Neural progenitor cell (in vitro differentiated cells): ENCODE data around the gene GABRG3. TPM values are rescaled to one million over a fixed set of nuclear protein-coding genes. Genes with fewer than 3 reads are reported as not detected.

Experiments
- DNase-seq: peaks from one replicate; pipeline ENCODE4 v3.0.0-alpha.2; 2016; ENCODE audit warnings: low spot score
- H2AFZ ChIP-seq: fragments of 200-600 bp; sonication (generic); replicated peaks from 2 replicates; pipeline ENCODE4 v1.6.1; 2016; ENCODE audit warnings: antibody characterized with exemption
- H3F3A ChIP-seq: fragments of 200-600 bp; sonication (generic); 2 replicates; pipeline ENCODE4 v1.6.1; 2016; ENCODE audit warnings: antibody characterized with exemption, low read depth
- H3K27ac ChIP-seq: fragments of 200-600 bp; sonication (generic); 2 replicates; pipeline ENCODE4 v1.5.1; 2016; ENCODE audit warnings: mild to moderate bottlenecking
- H3K27me3 ChIP-seq: fragments of 200-600 bp; sonication (generic); 2 replicates; pipeline ENCODE4 v1.6.1; 2016; ENCODE audit warnings: mild to moderate bottlenecking, moderate library complexity
- H3K36me3 ChIP-seq: fragments of 200-600 bp; sonication (generic); 2 replicates; pipeline ENCODE4 v1.5.1; 2016
- H3K4me1 ChIP-seq: fragments of 200-600 bp; sonication (generic); 2 replicates; pipeline ENCODE4 v1.6.1; 2016; ENCODE audit warnings: mixed run types
- H3K4me2 ChIP-seq: fragments of 200-600 bp; sonication (generic); 2 replicates; pipeline ENCODE4 v1.6.1; 2016
- H3K4me3 ChIP-seq: fragments of 200-600 bp; sonication (generic); 2 replicates; pipeline ENCODE4 v1.5.1; 2016
- H3K79me2 ChIP-seq: fragments of 200-600 bp; sonication (generic); 2 replicates; pipeline ENCODE4 v1.6.1; 2016; ENCODE audit warnings: low read depth
- H3K9ac ChIP-seq: fragments of 200-600 bp; sonication (generic); 2 replicates; pipeline ENCODE4 v1.6.1; 2016
- H3K9me3 ChIP-seq: fragments of 200-600 bp; sonication (generic); 2 replicates; pipeline ENCODE4 v1.5.1; 2016; ENCODE audit warnings: low read depth
- H4K20me1 ChIP-seq: fragments of 200-600 bp; sonication (generic); 2 replicates; pipeline ENCODE4 v1.6.1; 2016; ENCODE audit warnings: low read depth
- H3K27ac Mint-ChIP-seq: 3 replicates; pipeline ENCODE4 v1.8.0; 2021; ENCODE audit warnings: mixed read lengths
- H3K27me3 Mint-ChIP-seq: 2 replicates; pipeline ENCODE4 v1.8.0; 2022; ENCODE audit warnings: low read depth, mild to moderate bottlenecking, inconsistent platforms, moderate library complexity, mixed read lengths; ENCODE audit not compliant: insufficient read depth
- H3K36me3 Mint-ChIP-seq: 3 replicates; pipeline ENCODE4 v1.8.0; 2021; ENCODE audit warnings: mixed read lengths
- H3K4me1 Mint-ChIP-seq: 3 replicates; pipeline ENCODE4 v1.8.0; 2021; ENCODE audit warnings: mixed read lengths
- H3K4me3 Mint-ChIP-seq: 3 replicates; pipeline ENCODE4 v1.8.0; 2021; ENCODE audit warnings: mild to moderate bottlenecking, moderate library complexity, mixed read lengths
- H3K9me3 Mint-ChIP-seq: 3 replicates; pipeline ENCODE4 v1.8.0; 2020; ENCODE audit warnings: mixed read lengths
- EZH2 ChIP-seq: fragments of 200-600 bp; sonication (generic); IDR thresholded peaks from 2 replicates; pipeline ENCODE4 v1.6.1; 2017; ENCODE audit warnings: antibody characterized with exemption, mild to moderate bottlenecking, moderate library complexity
- EZH2phosphoT487 ChIP-seq: fragments of 200-600 bp; sonication (generic); IDR thresholded peaks from 2 replicates; pipeline ENCODE4 v1.6.1; 2017; ENCODE audit warnings: antibody characterized with exemption
- total RNA-seq: library from RNA; depleted of rRNA; stranded (reverse); fragments of >200 nt; gene quantifications from 2 replicates; pipeline ENCODE4 v1.2.3, GENCODE V29; 2015; ENCODE audit warnings: low replicate concordance
- TF ChIP-seq, protein P1 (sequence below): fragments of 200-600 bp; sonication (generic); IDR thresholded peaks from 2 replicates; pipeline ENCODE4 v1.5.1; 2017; ENCODE audit warnings: antibody characterized with exemption, mild to moderate bottlenecking

Gene GABRG3
- total RNA-seq, 1 donor from 2014 or later = 3.4 TPM

DNA sequence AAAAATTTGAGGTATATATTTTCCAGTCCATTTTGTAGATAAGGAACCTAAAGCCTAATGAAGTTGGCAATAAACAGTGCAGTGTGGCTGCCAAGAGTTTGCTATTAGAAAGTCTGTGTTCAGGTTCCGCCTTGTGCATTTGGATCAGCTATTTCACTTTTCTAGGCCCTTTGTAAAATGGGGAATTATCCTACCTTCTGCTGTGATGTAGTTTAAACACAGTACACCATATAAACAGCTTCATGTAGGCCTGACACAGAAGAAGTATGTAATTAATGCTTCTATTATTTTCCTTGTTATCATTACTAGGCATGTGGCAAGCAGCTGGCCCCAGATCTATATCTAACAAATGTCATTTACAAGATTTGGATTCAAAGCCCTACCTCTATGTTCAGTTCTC is 456.3 kb downstream of the GABRG3 start:
- no peaks in the 10 kb centered on the region for H4K20me1 ChIP-seq
- no peak overlapping the region for H3K4me2 ChIP-seq
- TF ChIP-seq EZH2phosphoT487 (no peak), EZH2 (no peak)
- TF ChIP-seq, protein P1, sequence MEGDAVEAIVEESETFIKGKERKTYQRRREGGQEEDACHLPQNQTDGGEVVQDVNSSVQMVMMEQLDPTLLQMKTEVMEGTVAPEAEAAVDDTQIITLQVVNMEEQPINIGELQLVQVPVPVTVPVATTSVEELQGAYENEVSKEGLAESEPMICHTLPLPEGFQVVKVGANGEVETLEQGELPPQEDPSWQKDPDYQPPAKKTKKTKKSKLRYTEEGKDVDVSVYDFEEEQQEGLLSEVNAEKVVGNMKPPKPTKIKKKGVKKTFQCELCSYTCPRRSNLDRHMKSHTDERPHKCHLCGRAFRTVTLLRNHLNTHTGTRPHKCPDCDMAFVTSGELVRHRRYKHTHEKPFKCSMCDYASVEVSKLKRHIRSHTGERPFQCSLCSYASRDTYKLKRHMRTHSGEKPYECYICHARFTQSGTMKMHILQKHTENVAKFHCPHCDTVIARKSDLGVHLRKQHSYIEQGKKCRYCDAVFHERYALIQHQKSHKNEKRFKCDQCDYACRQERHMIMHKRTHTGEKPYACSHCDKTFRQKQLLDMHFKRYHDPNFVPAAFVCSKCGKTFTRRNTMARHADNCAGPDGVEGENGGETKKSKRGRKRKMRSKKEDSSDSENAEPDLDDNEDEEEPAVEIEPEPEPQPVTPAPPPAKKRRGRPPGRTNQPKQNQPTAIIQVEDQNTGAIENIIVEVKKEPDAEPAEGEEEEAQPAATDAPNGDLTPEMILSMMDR = no peak
- H3K36me3 Mint-ChIP-seq = no peaks in the 10 kb centered on the region
- H3K27ac ChIP-seq = no peak overlapping the region
- H3F3A ChIP-seq = no peaks in the 10 kb centered on the region
- no peaks in the 10 kb centered on the region for H3K36me3 ChIP-seq
- H3K9ac ChIP-seq = no peak overlapping the region
- H2AFZ ChIP-seq = no peak overlapping the region
- H3K79me2 ChIP-seq = no peaks in the 10 kb centered on the region
- peaks cover 4% of the 10 kb centered on the region for H3K9me3 ChIP-seq
- no peak for DNase-seq
- H3K4me1 ChIP-seq = no peaks in the 10 kb centered on the region
- H3K4me3 Mint-ChIP-seq = no peak overlapping the region
- no peaks in the 10 kb centered on the region for H3K4me1 Mint-ChIP-seq
- H3K27me3 ChIP-seq = no peaks in the 10 kb centered on the region
- peaks cover 15% of the 10 kb centered on the region for H3K9me3 Mint-ChIP-seq
- peaks cover 2% of the 10 kb centered on the region for H3K27me3 Mint-ChIP-seq
- no peak overlapping the region for H3K4me3 ChIP-seq
- no peak overlapping the region for H3K27ac Mint-ChIP-seq

DNA sequence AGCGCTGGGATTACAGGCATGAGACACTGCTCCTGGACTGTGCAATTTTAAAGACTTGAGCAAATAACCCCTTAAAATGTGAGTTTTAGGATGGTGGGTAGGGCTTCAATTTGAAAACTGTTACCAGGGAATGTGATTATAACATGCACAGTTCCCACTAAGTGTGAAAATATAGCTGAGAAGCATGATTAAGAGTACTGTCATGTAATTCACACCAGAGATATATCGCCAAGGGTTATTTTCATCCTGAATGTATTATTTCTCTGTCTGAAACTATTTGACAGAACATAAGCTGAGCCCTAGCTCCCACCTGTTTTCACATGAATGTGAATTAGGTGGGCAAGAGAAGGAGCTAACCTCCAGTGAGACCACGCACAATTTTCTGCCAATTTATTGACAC is 457.2 kb downstream of the GABRG3 start:
- no peaks in the 10 kb centered on the region for H3K36me3 Mint-ChIP-seq

DNA sequence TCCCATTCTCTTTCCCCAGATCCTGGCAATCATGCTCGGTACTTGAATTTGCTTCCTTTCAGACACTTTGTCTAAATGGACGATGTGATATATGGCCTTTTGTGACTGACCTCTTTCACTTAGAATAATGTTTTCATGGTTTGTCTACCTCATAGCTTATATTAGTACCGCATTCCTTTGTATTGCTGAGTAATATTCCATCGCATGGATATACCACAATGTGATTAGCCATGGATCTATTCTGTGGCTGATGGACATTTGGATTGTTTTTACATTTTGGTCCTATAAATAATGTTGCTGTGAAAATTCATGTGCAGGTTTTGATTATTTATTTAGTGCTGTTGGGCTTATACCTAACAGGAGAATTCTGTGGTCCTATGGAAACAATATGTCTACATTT is 458.6 kb downstream of the GABRG3 start:
- H3K9me3 ChIP-seq = peaks cover 4% of the 10 kb centered on the region
- no peaks in the 10 kb centered on the region for H4K20me1 ChIP-seq
- H3K79me2 ChIP-seq = no peaks in the 10 kb centered on the region
- Mint-ChIP-seq H3K9me3 (peaks cover 20% of the 10 kb centered on the region), H3K27me3 (peaks cover 2% of the 10 kb centered on the region), H3K4me1 (no peaks in the 10 kb centered on the region), H3K4me3 (no peak overlapping the region), H3K36me3 (no peaks in the 10 kb centered on the region), H3K27ac (no peak overlapping the region)
- no peaks in the 10 kb centered on the region for H3K36me3 ChIP-seq
- H3K4me1 ChIP-seq = no peaks in the 10 kb centered on the region
- no peaks in the 10 kb centered on the region for H3K27me3 ChIP-seq
- TF ChIP-seq, protein P1 = no peak
- TF ChIP-seq EZH2 (no peak), EZH2phosphoT487 (no peak)
- H3F3A ChIP-seq = no peaks in the 10 kb centered on the region
- H3K27ac ChIP-seq = no peak overlapping the region
- no peak overlapping the region for H2AFZ ChIP-seq
- H3K4me3 ChIP-seq = no peak overlapping the region
- DNase-seq = no peak
- no peak overlapping the region for H3K4me2 ChIP-seq
- H3K9ac ChIP-seq = no peak overlapping the region

More for the DNA sequence above, 457.2 kb downstream of the GABRG3 start:
- H3K4me3 ChIP-seq = no peak overlapping the region
- peaks cover 4% of the 10 kb centered on the region for H3K9me3 ChIP-seq
- peaks cover 2% of the 10 kb centered on the region for H3K27me3 Mint-ChIP-seq
- no peaks in the 10 kb centered on the region for H3K36me3 ChIP-seq
- no peak for TF ChIP-seq EZH2
- no peak for TF ChIP-seq EZH2phosphoT487
- TF ChIP-seq, protein P1 = no peak
- no peak overlapping the region for H3K4me3 Mint-ChIP-seq
- no peak overlapping the region for H2AFZ ChIP-seq
- no peak overlapping the region for H3K4me2 ChIP-seq
- DNase-seq = no peak
- no peak overlapping the region for H3K9ac ChIP-seq
- H3K27ac Mint-ChIP-seq = no peak overlapping the region
- H3F3A ChIP-seq = no peaks in the 10 kb centered on the region
- H3K9me3 Mint-ChIP-seq = peaks cover 20% of the 10 kb centered on the region
- no peak overlapping the region for H3K27ac ChIP-seq
- no peaks in the 10 kb centered on the region for H3K4me1 ChIP-seq
- H3K4me1 Mint-ChIP-seq = no peaks in the 10 kb centered on the region
- H4K20me1 ChIP-seq = no peaks in the 10 kb centered on the region
- no peaks in the 10 kb centered on the region for H3K79me2 ChIP-seq
- no peaks in the 10 kb centered on the region for H3K27me3 ChIP-seq

DNA sequence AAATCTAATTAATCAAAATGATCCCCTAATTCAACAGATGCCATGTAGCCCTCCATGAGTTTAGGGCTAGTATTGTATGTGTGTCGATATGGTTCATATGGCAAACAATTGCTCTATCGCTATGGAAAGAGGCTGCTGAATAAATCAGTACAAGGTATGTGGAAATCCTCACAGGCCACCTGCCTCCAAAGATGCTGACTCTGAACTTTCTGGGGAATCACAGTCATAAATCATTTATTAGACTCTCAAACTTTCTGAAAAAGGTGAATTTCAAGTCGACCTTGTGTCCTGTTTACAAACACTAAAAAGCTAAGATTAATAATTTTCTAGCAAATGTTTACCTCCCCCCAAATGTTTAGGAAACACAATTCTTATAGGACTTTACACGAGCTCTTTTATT is 462.6 kb downstream of the GABRG3 start:
- no peak overlapping the region for H3K9ac ChIP-seq
- peaks cover 4% of the 10 kb centered on the region for H3K27me3 Mint-ChIP-seq
- H3K4me3 ChIP-seq = no peak overlapping the region
- peaks cover 25% of the 10 kb centered on the region for H3K9me3 Mint-ChIP-seq
- no peaks in the 10 kb centered on the region for H3K4me1 Mint-ChIP-seq
- H3K4me3 Mint-ChIP-seq = no peak overlapping the region
- TF ChIP-seq, protein P1 = no peak
- no peak for TF ChIP-seq EZH2phosphoT487
- no peak for TF ChIP-seq EZH2
- no peak overlapping the region for H3K27ac Mint-ChIP-seq
- no peak for DNase-seq
- H4K20me1 ChIP-seq = no peaks in the 10 kb centered on the region
- H3K9me3 ChIP-seq = peaks cover 4% of the 10 kb centered on the region
- no peak overlapping the region for H3K4me2 ChIP-seq
- H3K27ac ChIP-seq = no peak overlapping the region
- H3K27me3 ChIP-seq = no peaks in the 10 kb centered on the region
- no peak overlapping the region for H2AFZ ChIP-seq
- no peaks in the 10 kb centered on the region for H3K4me1 ChIP-seq
- H3F3A ChIP-seq = no peaks in the 10 kb centered on the region
- no peaks in the 10 kb centered on the region for H3K79me2 ChIP-seq
- H3K36me3 Mint-ChIP-seq = no peaks in the 10 kb centered on the region
- H3K36me3 ChIP-seq = no peaks in the 10 kb centered on the region
